Body of pancreas (tissue), 4 donors: ENCODE measurements around the gene SYNJ2.

Experiments
- POLR2A ChIP-seq, 3 donors: fragments of 450-650 bp; IDR thresholded peaks; one replicate each; pipeline ENCODE4 v1.6.1; 2016; ENCODE audit warnings: antibody characterized with exemption in 3 of 3, mild to moderate bottlenecking in 2 of 3
- TF ChIP-seq, protein P1 (sequence below), 7 experiments: fragments of 450-650 bp in 4 of 7; fragments of 200-600 bp in 3 of 7; sonication (generic) in 3 of 7; IDR thresholded peaks; one replicate each; pipeline ENCODE4 v1.5.1; 2016 to 2019; ENCODE audit warnings: antibody characterized with exemption in 7 of 7

DNA sequence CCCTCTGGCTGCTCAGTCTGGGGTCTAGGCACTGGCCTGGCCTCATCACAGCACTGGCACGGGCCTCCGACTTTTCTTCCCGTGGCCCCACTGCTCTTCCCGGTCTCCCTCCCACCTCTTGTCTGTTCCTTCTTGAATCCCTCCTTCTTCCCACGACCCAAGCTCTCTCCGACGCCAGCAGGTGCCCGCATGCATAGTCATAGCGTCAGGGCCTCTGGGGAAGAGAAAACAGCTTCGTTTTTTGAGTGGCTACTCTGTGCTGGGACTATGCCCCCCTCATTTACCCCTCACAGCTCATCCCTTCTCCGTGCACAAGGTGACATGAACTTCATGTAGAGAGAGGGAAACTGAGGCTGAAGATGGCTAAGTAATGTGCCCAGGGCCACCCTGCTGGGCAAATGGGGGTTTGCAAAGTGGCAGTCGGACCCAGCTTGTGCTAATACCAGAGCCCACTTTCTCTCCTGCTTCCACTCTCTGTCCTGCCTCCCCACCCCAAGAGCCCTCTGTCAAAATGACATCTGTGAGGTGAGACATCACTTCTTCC, 59.2 kb downstream of the SYNJ2 start:
- TF ChIP-seq, protein P1, sequence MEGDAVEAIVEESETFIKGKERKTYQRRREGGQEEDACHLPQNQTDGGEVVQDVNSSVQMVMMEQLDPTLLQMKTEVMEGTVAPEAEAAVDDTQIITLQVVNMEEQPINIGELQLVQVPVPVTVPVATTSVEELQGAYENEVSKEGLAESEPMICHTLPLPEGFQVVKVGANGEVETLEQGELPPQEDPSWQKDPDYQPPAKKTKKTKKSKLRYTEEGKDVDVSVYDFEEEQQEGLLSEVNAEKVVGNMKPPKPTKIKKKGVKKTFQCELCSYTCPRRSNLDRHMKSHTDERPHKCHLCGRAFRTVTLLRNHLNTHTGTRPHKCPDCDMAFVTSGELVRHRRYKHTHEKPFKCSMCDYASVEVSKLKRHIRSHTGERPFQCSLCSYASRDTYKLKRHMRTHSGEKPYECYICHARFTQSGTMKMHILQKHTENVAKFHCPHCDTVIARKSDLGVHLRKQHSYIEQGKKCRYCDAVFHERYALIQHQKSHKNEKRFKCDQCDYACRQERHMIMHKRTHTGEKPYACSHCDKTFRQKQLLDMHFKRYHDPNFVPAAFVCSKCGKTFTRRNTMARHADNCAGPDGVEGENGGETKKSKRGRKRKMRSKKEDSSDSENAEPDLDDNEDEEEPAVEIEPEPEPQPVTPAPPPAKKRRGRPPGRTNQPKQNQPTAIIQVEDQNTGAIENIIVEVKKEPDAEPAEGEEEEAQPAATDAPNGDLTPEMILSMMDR (IDR thresholded peaks at IDR 0.05) = no peak
- no peak for TF ChIP-seq POLR2A (IDR thresholded peaks at IDR 0.05)
